ENCODE measurements around the gene FASTKD3. TPM values are rescaled to one million over a fixed set of nuclear protein-coding genes. Genes with fewer than 3 reads are reported as not detected.

FASTKD3 gene
- total RNA-seq, 4 donors from 2014 or later, result 4.4 to 14.0 (median 11.2) TPM

GRCh38 chr5:7852988-7853387, 15.8 kb downstream of the FASTKD3 start:
- Histone ChIP-seq H3K9me3 (no peaks in the 10 kb centered on the region), H3K4me3 (no peak overlapping the region), H3K27ac (no peak overlapping the region), H3K36me3 (peaks cover 0 to 6% (median 0%) of the 10 kb centered on the region in 3 donors), H3K4me1 (peaks cover 9 to 27% (median 19%) of the 10 kb centered on the region in 3 donors), H3K27me3 (peaks cover 0 to 35% (median 3%) of the 10 kb centered on the region in 4 donors)
- intact Hi-C loops (cut with DNase I), result no loop called here
- no peak for DNase-seq
- WGBS, 2 donors, result 73 to 85% methylated on average over 2 of the region's 2 CpGs
- no peak for TF ChIP-seq POLR2A (IDR thresholded peaks at IDR 0.05)
- TF ChIP-seq, protein P1, sequence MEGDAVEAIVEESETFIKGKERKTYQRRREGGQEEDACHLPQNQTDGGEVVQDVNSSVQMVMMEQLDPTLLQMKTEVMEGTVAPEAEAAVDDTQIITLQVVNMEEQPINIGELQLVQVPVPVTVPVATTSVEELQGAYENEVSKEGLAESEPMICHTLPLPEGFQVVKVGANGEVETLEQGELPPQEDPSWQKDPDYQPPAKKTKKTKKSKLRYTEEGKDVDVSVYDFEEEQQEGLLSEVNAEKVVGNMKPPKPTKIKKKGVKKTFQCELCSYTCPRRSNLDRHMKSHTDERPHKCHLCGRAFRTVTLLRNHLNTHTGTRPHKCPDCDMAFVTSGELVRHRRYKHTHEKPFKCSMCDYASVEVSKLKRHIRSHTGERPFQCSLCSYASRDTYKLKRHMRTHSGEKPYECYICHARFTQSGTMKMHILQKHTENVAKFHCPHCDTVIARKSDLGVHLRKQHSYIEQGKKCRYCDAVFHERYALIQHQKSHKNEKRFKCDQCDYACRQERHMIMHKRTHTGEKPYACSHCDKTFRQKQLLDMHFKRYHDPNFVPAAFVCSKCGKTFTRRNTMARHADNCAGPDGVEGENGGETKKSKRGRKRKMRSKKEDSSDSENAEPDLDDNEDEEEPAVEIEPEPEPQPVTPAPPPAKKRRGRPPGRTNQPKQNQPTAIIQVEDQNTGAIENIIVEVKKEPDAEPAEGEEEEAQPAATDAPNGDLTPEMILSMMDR (IDR thresholded peaks at IDR 0.05), result no peak

DNA sequence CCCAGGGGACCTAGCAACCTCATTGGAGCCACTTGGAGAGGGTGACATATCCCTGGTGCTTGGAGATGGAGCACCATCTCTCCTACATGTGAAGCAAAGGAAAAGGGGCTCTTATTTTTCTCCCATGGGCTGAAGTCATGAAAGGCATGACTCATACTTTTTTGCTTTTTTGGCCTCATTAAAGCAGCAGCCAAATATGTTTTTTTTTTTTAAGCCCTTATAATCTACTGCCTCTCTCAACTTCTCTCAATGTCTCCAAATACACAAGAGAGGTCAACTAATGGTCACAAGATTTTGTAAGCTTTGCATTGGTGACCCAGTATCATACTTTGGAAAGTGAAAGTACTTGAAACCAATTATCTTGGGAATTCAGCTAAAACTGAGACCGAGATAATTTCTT, 16.3 kb downstream of the FASTKD3 start:
- Histone ChIP-seq H3K27me3 (peaks cover 0 to 39% (median 3%) of the 10 kb centered on the region in 4 donors), H3K4me3 (no peak overlapping the region), H3K27ac (no peak overlapping the region), H3K9me3 (no peaks in the 10 kb centered on the region), H3K36me3 (peaks cover 0 to 2% (median 0%) of the 10 kb centered on the region in 3 donors), H3K4me1 (peaks cover 9 to 27% (median 19%) of the 10 kb centered on the region in 3 donors)
- TF ChIP-seq, protein P1 (IDR thresholded peaks at IDR 0.05), result no peak
- no peak for TF ChIP-seq POLR2A (IDR thresholded peaks at IDR 0.05)
- intact Hi-C loops (cut with DNase I), result no loop called here
- WGBS, 2 donors, result 73 to 94% methylated on average over 1 of the region's 1 CpG
- DNase-seq, result no peak

GRCh38 chr5:7851617-7852289, 17.1 kb downstream of the FASTKD3 start:
- Histone ChIP-seq H3K27ac (no peak overlapping the region), H3K4me3 (no peak overlapping the region)

GRCh38 chr5:7851240-7851592, 17.6 kb downstream of the FASTKD3 start:
- no peaks in the 10 kb centered on the region for H3K9me3 ChIP-seq
- no peak for TF ChIP-seq POLR2A (IDR thresholded peaks at IDR 0.05)
- H3K27me3 ChIP-seq, result peaks cover 0 to 40% (median 3%) of the 10 kb centered on the region in 4 donors
- intact Hi-C loops (cut with DNase I), result no loop called here
- peak overlapping the region; percentile 37 to 72 (median 49) for H3K4me3 ChIP-seq
- H3K36me3 ChIP-seq, result no peaks in the 10 kb centered on the region
- no peak for DNase-seq
- peaks cover 9 to 27% (median 19%) of the 10 kb centered on the region in 3 donors for H3K4me1 ChIP-seq
- 69 to 83% methylated on average over 7 to 11 of the region's 16 CpGs for WGBS, 2 donors
- no peak overlapping the region for H3K27ac ChIP-seq

More at GRCh38 chr5:7851617-7852289, 17.1 kb downstream of the FASTKD3 start:
- H3K4me1 ChIP-seq, result peaks cover 9 to 27% (median 19%) of the 10 kb centered on the region in 3 donors
- peaks cover 0 to 40% (median 3%) of the 10 kb centered on the region in 4 donors for H3K27me3 ChIP-seq
- H3K36me3 ChIP-seq, result no peaks in the 10 kb centered on the region
- WGBS, 2 donors, result 86% methylated on average over 8 of the region's 8 CpGs
- intact Hi-C loops (cut with DNase I), result no loop called here
- DNase-seq, result no peak
- TF ChIP-seq, protein P1 (IDR thresholded peaks at IDR 0.05), result no peak
- TF ChIP-seq POLR2A (IDR thresholded peaks at IDR 0.05), result no peak
- no peaks in the 10 kb centered on the region for H3K9me3 ChIP-seq

- intact Hi-C loops (cut with DNase I), result no loop called here
- H3K27ac ChIP-seq, result no peak within 1 kb of the TSS
Measured at GRCh38 chr5:7850395-7851239, 18.2 kb downstream of the FASTKD3 start, which contains the start of gene CFAP90. CFAP90 (minus strand) TSS chr5:7851133; CDS start chr5:7851021, 112 bp downstream.

More at GRCh38 chr5:7850395-7851239, 18.2 kb downstream of the FASTKD3 start, which contains the start of gene CFAP90:
- Histone ChIP-seq H3K9me3 (no peaks in the 10 kb centered on the region), H3K36me3 (no peaks in the 10 kb centered on the region), H3K4me1 (peaks cover 9 to 27% (median 19%) of the 10 kb centered on the region in 3 donors), H3K4me3 (peak within 1 kb of the TSS; percentile 37 to 72 (median 49)), H3K27me3 (peaks cover 0 to 46% (median 3%) of the 10 kb centered on the region in 4 donors)
- WGBS, 2 donors, result 0% methylated on average over 1 of the region's 76 CpGs; no CpG with 5 or more reads in 1 of the 2 donors
- DNase-seq, result no peak
- TF ChIP-seq, protein P1 (IDR thresholded peaks at IDR 0.05), result peak in 2 of 6 experiments; percentile 5 to 24
- TF ChIP-seq POLR2A (IDR thresholded peaks at IDR 0.05), result no peak

Data from esophagus squamous epithelium (tissue), 5 donors.